Left ventricle myocardium inferior (tissue), 1 donor: Measurements from ENCODE around the gene FIBIN. TPM values are rescaled to one million over a fixed set of nuclear protein-coding genes. Genes with fewer than 3 reads are reported as not detected.

Experiments
- DNase-seq: peaks from one replicate; pipeline ENCODE4 v3.0.0-alpha.2; 2020
- H3K27ac ChIP-seq: fragments of 200-600 bp; replicated peaks from 2 replicates; pipeline ENCODE4 v1.8.0; 2021
- H3K27me3 ChIP-seq: fragments of 200-600 bp; 2 replicates; pipeline ENCODE4 v1.8.0; 2021; ENCODE audit warnings: low read depth
- H3K36me3 ChIP-seq: fragments of 200-600 bp; 2 replicates; pipeline ENCODE4 v1.8.0; 2021
- H3K4me1 ChIP-seq: fragments of 200-600 bp; 2 replicates; pipeline ENCODE4 v1.8.0; 2021
- H3K4me3 ChIP-seq: fragments of 200-600 bp; 2 replicates; pipeline ENCODE4 v1.8.0; 2021; ENCODE audit warnings: mild to moderate bottlenecking, moderate library complexity
- H3K9me3 ChIP-seq: fragments of 200-600 bp; replicated peaks from 2 replicates; pipeline ENCODE4 v1.8.0; 2021
- CTCF ChIP-seq: fragments of 200-600 bp; IDR thresholded peaks from 2 replicates; pipeline ENCODE4 v1.8.0; 2021; ENCODE audit warnings: antibody characterized with exemption, mild to moderate bottlenecking, borderline replicate concordance
- intact Hi-C: fragments of 100-400 bp; cut with micrococcal nuclease; formaldehyde crosslinking; loops from one replicate; pipeline ENCODE4 v1.11.0; 2022
- total RNA-seq: library from RNA; stranded (reverse); fragmentation: NEBNext Ultra II Directional; extraction: Animal tissue kit (Norgen Biotek cat#: 25700); gene quantifications from one replicate; pipeline ENCODE4 v1.2.1, GENCODE V29; 2021
- donor health status: DM: no; HTN: yes; CAD: no; lungs with severe emphysema.

The FIBIN gene
- total RNA-seq, 1 donor from 2014 or later = 10.5 TPM

GRCh38 chr11:27004103-27004502 is 10.2 kb downstream of the FIBIN start:
- H3K4me3 ChIP-seq = no peak overlapping the region
- H3K27me3 ChIP-seq = no peaks in the 10 kb centered on the region
- no peak for TF ChIP-seq CTCF
- no peaks in the 10 kb centered on the region for H3K9me3 ChIP-seq
- H3K36me3 ChIP-seq = no peaks in the 10 kb centered on the region
- H3K4me1 ChIP-seq = no peaks in the 10 kb centered on the region
- DNase-seq = no peak
- no peak overlapping the region for H3K27ac ChIP-seq
- intact Hi-C loops = no loop called here

- Histone ChIP-seq H3K27me3 (no peaks in the 10 kb centered on the region), H3K4me3 (no peak overlapping the region), H3K9me3 (peaks cover 10% of the 10 kb centered on the region), H3K4me1 (peaks cover 3% of the 10 kb centered on the region), H3K27ac (no peak overlapping the region), H3K36me3 (no peaks in the 10 kb centered on the region)
- intact Hi-C loops = no loop called here
- TF ChIP-seq CTCF = no peak
- DNase-seq = no peak
Observed at GRCh38 chr11:27008811-27009535, 15.1 kb downstream of the FIBIN start.

- peaks cover 10% of the 10 kb centered on the region for H3K9me3 ChIP-seq
- intact Hi-C loops = no loop called here
- peak overlapping the region; percentile 5 for H3K27ac ChIP-seq
Observed at GRCh38 chr11:27011560-27012233, 17.8 kb downstream of the FIBIN start.

GRCh38 chr11:27012234-27012921 is 18.5 kb downstream of the FIBIN start:
- Histone ChIP-seq H3K27me3 (no peaks in the 10 kb centered on the region), H3K4me1 (peaks cover 3% of the 10 kb centered on the region), H3K36me3 (no peaks in the 10 kb centered on the region), H3K9me3 (peaks cover 10% of the 10 kb centered on the region), H3K4me3 (no peak overlapping the region), H3K27ac (peak overlapping the region; percentile 5)
- intact Hi-C loops = no loop called here
- no peak for TF ChIP-seq CTCF
- DNase-seq = no peak

More at GRCh38 chr11:27011560-27012233, 17.8 kb downstream of the FIBIN start:
- Histone ChIP-seq H3K27me3 (no peaks in the 10 kb centered on the region), H3K4me1 (peaks cover 3% of the 10 kb centered on the region), H3K4me3 (no peak overlapping the region), H3K36me3 (no peaks in the 10 kb centered on the region)
- no peak for TF ChIP-seq CTCF
- no peak for DNase-seq

GRCh38 chr11:27013781-27014361 is 20.0 kb downstream of the FIBIN start:
- no peaks in the 10 kb centered on the region for H3K36me3 ChIP-seq
- peaks cover 10% of the 10 kb centered on the region for H3K9me3 ChIP-seq
- H3K27me3 ChIP-seq = no peaks in the 10 kb centered on the region
- H3K4me3 ChIP-seq = no peak overlapping the region
- intact Hi-C loops = no loop called here
- no peak overlapping the region for H3K27ac ChIP-seq
- no peak for TF ChIP-seq CTCF
- H3K4me1 ChIP-seq = peaks cover 3% of the 10 kb centered on the region
- DNase-seq = no peak
